Transverse colon (tissue), 4 donors: ENCODE measurements around the gene CD300E.

Source experiments
- EP300 ChIP-seq: sonication (generic); formaldehyde crosslinking; IDR thresholded peaks from one replicate; pipeline ENCODE4 v1.6.1; 2017; ENCODE audit warnings: antibody characterized with exemption, low read depth
- POLR2A ChIP-seq: fragments of 450-650 bp; IDR thresholded peaks from one replicate; pipeline ENCODE4 v1.6.1; 2016; ENCODE audit warnings: antibody characterized with exemption, mild to moderate bottlenecking, moderate library complexity
- POLR2AphosphoS5 ChIP-seq, 3 donors: sonication (generic); formaldehyde crosslinking; IDR thresholded peaks; one replicate each; pipeline ENCODE4 v1.6.1; 2016; ENCODE audit warnings: antibody characterized with exemption in 3 of 3
- TF ChIP-seq, protein P1 (sequence below), 5 experiments: fragments of 200-600 bp in 3 of 5; fragments of 450-650 bp in 2 of 5; sonication (generic) in 3 of 5; IDR thresholded peaks; 1 replicate in 2 of 5; 2 replicates in 3 of 5; pipeline ENCODE4 v1.5.1; 2016 to 2017; ENCODE audit warnings: antibody characterized with exemption in 5 of 5, inconsistent platforms in 3 of 5, mild to moderate bottlenecking in 2 of 5, moderate library complexity in 1 of 5

DNA sequence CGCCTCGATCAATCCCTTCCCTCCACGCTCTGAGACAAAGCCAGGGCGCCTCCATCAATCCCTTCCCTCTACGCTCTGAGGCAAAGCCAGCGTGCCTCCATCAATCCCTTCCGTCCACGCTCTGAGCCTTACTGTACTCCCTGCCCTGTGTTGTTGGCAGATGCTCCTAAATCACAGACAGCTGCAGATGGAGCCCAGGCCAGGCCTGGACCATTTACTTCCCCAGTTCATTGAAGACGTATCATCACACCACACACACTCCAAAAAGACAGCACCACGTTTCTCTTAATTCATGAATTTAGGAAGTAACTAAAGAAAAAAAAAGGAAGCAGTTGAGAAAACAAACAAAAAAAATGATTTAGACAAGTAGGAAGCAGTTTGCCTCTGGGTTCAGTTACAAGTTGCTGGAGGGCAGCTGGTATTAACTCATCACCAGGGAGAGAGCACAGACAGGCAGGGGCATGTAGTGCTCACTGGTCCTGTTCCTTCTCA, 24.0 kb downstream of the CD300E start:
- TF ChIP-seq, protein P1, sequence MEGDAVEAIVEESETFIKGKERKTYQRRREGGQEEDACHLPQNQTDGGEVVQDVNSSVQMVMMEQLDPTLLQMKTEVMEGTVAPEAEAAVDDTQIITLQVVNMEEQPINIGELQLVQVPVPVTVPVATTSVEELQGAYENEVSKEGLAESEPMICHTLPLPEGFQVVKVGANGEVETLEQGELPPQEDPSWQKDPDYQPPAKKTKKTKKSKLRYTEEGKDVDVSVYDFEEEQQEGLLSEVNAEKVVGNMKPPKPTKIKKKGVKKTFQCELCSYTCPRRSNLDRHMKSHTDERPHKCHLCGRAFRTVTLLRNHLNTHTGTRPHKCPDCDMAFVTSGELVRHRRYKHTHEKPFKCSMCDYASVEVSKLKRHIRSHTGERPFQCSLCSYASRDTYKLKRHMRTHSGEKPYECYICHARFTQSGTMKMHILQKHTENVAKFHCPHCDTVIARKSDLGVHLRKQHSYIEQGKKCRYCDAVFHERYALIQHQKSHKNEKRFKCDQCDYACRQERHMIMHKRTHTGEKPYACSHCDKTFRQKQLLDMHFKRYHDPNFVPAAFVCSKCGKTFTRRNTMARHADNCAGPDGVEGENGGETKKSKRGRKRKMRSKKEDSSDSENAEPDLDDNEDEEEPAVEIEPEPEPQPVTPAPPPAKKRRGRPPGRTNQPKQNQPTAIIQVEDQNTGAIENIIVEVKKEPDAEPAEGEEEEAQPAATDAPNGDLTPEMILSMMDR (IDR thresholded peaks at IDR 0.05) = no peak
- TF ChIP-seq POLR2A (no peak), EP300 (no peak), POLR2AphosphoS5 (IDR thresholded peaks at IDR 0.05) (no peak)
